GM12865 (cell line): ENCODE measurements around the gene MUC21.

Source experiments
- DNase-seq: peaks from one replicate; pipeline ENCODE4 v3.0.0; 2010; ENCODE audit warnings: low read depth
- H3K4me3 ChIP-seq: 2 replicates; pipeline ENCODE4 v1.5.1; 2011; ENCODE audit warnings: mild to moderate bottlenecking, low read depth, low read length, control low read depth
- TF ChIP-seq, protein P1 (sequence below): IDR thresholded peaks from 2 replicates; pipeline ENCODE4 v1.5.1; 2011; ENCODE audit warnings: low read length, control low read depth, low read depth, inconsistent platforms; ENCODE audit not compliant: insufficient read depth; ENCODE audit errors: missing control alignments

Gene MUC21

DNA sequence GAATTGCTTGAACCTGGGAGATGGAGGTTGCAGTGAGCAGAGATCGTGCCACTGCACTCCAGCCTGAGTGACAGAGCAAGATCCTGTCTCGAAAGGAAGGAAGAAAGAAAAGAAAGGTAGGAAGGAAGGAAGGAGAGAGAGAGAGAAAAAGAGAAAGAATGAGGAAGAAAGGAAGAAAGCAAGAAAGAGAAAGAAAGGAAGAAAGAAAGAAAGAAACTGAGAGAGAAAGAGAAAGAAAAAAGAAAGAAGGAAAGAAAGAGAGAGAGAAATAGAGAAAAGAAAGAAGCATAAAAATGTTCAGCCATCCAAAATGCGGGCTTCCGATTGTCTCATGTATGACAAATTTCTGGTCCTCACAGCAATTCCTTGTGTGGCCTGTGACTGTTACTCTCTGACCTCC lies 49.6 kb downstream of the MUC21 start:
- no peak for DNase-seq
- no peak overlapping the region for H3K4me3 ChIP-seq
- TF ChIP-seq, protein P1, sequence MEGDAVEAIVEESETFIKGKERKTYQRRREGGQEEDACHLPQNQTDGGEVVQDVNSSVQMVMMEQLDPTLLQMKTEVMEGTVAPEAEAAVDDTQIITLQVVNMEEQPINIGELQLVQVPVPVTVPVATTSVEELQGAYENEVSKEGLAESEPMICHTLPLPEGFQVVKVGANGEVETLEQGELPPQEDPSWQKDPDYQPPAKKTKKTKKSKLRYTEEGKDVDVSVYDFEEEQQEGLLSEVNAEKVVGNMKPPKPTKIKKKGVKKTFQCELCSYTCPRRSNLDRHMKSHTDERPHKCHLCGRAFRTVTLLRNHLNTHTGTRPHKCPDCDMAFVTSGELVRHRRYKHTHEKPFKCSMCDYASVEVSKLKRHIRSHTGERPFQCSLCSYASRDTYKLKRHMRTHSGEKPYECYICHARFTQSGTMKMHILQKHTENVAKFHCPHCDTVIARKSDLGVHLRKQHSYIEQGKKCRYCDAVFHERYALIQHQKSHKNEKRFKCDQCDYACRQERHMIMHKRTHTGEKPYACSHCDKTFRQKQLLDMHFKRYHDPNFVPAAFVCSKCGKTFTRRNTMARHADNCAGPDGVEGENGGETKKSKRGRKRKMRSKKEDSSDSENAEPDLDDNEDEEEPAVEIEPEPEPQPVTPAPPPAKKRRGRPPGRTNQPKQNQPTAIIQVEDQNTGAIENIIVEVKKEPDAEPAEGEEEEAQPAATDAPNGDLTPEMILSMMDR = no peak

DNA sequence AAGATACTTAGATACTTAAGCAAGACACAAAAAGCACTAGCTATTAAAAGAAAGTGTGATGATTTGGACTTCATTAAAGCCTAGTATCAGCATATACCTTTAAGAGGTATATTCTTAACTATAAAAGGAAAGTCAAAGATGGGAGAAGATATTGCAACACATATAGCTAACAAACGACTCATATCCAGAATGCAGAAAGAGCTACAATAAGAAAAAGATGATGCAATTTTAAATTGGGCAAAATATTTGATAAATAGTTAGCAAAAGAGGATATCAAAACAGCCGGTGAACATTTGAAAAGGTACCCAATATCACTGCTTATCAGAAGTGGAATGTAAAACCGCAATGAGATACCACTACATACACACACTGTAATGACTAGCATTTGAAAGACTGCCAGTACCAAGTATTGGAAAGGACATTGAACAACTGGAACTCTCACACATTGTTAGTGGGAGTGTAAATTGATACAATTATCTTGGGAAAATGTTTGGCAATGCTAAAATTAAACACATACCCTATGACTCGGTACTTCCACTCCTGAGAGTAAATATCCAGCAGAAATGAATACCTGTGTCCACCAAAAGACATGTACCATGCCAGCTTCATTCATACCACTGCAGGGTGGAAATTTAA lies 52.5 kb downstream of the MUC21 start:
- no peak overlapping the region for H3K4me3 ChIP-seq
- TF ChIP-seq, protein P1 = no peak
- DNase-seq = no peak

DNA sequence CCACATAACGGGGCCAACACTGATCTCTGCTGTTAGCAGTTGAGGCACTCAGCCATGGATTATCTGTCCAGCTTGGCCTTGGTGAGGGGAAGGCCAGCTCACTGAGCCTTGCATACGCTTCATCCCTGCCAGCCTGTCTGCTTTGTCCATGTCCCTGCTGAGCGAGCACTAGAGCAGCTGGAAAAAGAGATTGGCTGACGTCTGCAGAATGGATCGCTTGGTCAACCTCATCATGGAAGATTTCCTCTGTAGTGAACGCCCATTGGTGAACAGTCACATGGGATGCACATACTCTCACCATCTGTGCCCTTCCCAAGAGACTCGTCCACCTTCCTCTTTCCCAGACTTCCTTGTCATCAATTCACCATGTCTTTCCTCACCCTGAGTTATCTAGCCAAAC lies 53.7 kb downstream of the MUC21 start:
- TF ChIP-seq, protein P1 = no peak
- DNase-seq = no peak

DNA sequence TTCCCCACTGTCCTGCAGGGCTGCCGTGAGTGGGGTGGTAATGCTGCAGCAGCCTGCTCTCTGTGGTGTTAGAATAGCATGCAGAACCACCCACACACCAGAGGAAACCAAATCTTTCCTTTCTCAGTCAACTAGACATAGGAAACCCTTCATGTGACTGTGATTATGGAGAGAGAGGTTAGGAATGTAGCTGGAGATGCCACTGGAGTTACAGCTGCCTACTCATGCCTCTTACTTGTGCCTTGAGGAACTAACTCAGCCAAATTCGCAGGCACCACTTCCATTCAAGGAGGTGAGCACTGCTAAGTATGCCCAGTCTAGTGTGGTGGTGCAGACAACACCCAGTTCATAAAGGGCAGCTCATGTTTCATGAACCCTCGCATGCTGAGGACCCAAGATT lies 54.2 kb downstream of the MUC21 start:
- H3K4me3 ChIP-seq = no peak overlapping the region
- TF ChIP-seq, protein P1 = no peak
- DNase-seq = no peak

More for the DNA sequence above, 53.7 kb downstream of the MUC21 start:
- no peak overlapping the region for H3K4me3 ChIP-seq

DNA sequence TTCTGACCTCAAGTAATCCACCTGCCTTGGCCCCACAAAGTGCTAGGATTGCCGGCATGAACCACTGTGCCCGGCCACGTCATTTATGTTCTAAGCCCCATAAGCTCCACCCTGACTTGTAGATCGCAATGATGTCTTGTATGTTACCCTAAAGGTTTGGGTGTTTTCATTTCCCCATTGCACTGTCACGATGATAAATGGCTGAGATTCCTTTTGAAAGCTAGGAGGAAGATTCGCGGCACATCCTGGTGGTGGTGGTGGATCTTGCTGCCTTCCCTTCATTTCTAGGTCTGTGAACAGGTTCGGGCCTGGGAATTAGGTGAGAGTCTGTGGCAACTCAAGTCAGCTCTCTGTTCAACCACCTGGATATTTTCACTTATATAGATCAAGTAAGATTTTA lies 55.0 kb downstream of the MUC21 start:
- no peak for DNase-seq
- H3K4me3 ChIP-seq = no peak overlapping the region
- TF ChIP-seq, protein P1 = no peak
